H1 (cell line): ENCODE results near the gene PSKH1. TPM values are rescaled to one million over a fixed set of nuclear protein-coding genes. Genes with fewer than 3 reads are reported as not detected.

Experiments used
- SP1 ChIP-seq: IDR thresholded peaks from 2 replicates; pipeline ENCODE4 v1.6.1; 2011; ENCODE audit warnings: low read depth, low read length
- TBP ChIP-seq: IDR thresholded peaks from 2 replicates; pipeline ENCODE4 v1.6.1; 2011; ENCODE audit warnings: low read depth, low read length, improper control_type of control experiment
- polyA plus RNA-seq, 7 experiments: library from polyadenylated mRNA; depleted of rRNA in 3 of 7; stranded (reverse) in 5 of 7; unstranded in 2 of 7; fragments of >200 nt in 5 of 7; fragments of 200-250 nt in 2 of 7; gene quantifications; 1 replicate in 5 of 7; 2 replicates in 1 of 7; 4 replicates in 1 of 7; pipeline versions ENCODE4 v1.2.1 to v1.2.3, GENCODE V29; 2011 to 2013; ENCODE audit warnings: missing spikeins in 2 of 7, mixed read lengths in 2 of 7
- total RNA-seq: library from RNA; stranded (reverse); fragmentation: NEBNext Ultra II Directional; extraction: Animal tissue kit (Norgen Biotek cat#: 25700); gene quantifications from 2 replicates; pipeline ENCODE4 v1.2.1, GENCODE V29; 2021
- TF ChIP-seq, protein P1 (sequence below): IDR thresholded peaks from 2 replicates; pipeline ENCODE4 v1.6.1; 2011; ENCODE audit warnings: low read length, improper control_type of control experiment

PSKH1 gene
- total and polyA plus RNA-seq, 2 of the 8 experiments (the other 6 are each of a cell fraction or from before 2014, with no cell fraction given): 24.8 to 51.0 TPM

DNA sequence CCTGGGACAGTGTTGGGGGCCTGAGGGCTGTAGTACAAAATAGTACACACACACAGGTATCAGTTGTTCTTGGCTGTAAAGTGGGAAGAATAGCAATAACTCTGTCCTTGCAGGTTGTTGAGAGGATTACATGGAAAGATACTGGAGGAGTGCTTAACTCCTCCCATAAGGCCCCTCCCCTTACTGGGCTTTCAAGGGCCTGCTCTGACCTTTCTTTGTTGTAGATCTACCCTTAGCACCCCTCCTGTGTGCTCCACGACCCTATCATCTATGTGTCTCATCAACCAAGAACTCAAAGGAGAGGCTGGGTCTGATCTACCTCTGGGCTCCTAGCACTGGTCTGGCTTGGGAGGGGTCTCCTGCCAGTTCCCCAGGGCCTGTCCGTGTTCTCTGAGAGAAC is 28.5 kb upstream of the PSKH1 start (continued):
- TF ChIP-seq, protein P1, sequence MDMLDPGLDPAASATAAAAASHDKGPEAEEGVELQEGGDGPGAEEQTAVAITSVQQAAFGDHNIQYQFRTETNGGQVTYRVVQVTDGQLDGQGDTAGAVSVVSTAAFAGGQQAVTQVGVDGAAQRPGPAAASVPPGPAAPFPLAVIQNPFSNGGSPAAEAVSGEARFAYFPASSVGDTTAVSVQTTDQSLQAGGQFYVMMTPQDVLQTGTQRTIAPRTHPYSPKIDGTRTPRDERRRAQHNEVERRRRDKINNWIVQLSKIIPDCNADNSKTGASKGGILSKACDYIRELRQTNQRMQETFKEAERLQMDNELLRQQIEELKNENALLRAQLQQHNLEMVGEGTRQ: no peak
- TF ChIP-seq TBP: no peak
- TF ChIP-seq SP1: no peak
